Endothelial cell of umbilical vein (primary cell): ENCODE results near the gene COL1A2. TPM values are rescaled to one million over a fixed set of nuclear protein-coding genes. Genes with fewer than 3 reads are reported as not detected.

Experiments used
- BruUV-seq: library from RNA; stranded (reverse); fragments of 400-500 nt; replicated peaks from 2 replicates; lab custom pipeline; 2021; lab: Mats Ljungman, UMichigan
- CTCF ChIA-PET: fragments of 300-600, 350-600 bp; sonication (Branson Sonifier 250); formaldehyde crosslinking; loops from one replicate; lab custom pipeline; 2021; ENCODE audit warnings: antibody characterized with exemption, inconsistent platforms; lab: Charles Lee
- POLR2A ChIA-PET: fragments of 300-600, 350-600 bp; sonication (Branson Sonifier 250); formaldehyde crosslinking; loops from one replicate; lab custom pipeline; 2021; ENCODE audit warnings: antibody characterized with exemption, inconsistent platforms; lab: Charles Lee
- DNase-seq: peaks from one replicate; pipeline ENCODE4 v3.0.0-alpha.2; 2011; ENCODE audit warnings: low read depth, low spot score
- FAIRE-seq: peaks from 2 replicates; lab custom pipeline; 2011; peaks lifted over from hg19 to GRCh38; lab: Jason Lieb, UNC
- H2AFZ ChIP-seq: 2 replicates; pipeline ENCODE4 v1.6.0; 2012; ENCODE audit warnings: low read depth, low read length, control low read depth, inconsistent platforms
- H3K27ac ChIP-seq: 2 replicates; pipeline ENCODE4 v1.5.1; 2011; ENCODE audit warnings: low read depth, mild to moderate bottlenecking, control low read depth, low read length, moderate library complexity; ENCODE audit not compliant: insufficient read depth
- H3K27me3 ChIP-seq, 2 experiments: 2 replicates each; pipeline versions ENCODE4 v1.6.0 to v1.6.1; 2011; ENCODE audit warnings: low read length in 2 of 2, mixed read lengths in 1 of 2; ENCODE audit not compliant: control insufficient read depth in 2 of 2, insufficient read depth in 2 of 2
- H3K36me3 ChIP-seq, 2 experiments: 2 replicates in 1 of 2; 3 replicates in 1 of 2; pipeline ENCODE4 v1.5.1; 2011; ENCODE audit warnings: low read length in 2 of 2, mild to moderate bottlenecking in 1 of 2, moderate library complexity in 1 of 2; ENCODE audit not compliant: control insufficient read depth in 2 of 2, insufficient read depth in 2 of 2; ENCODE audit errors: extremely low read depth in 1 of 2
- H3K4me1 ChIP-seq: 3 replicates; pipeline ENCODE4 v1.5.1; 2011; ENCODE audit warnings: mild to moderate bottlenecking, low read length; ENCODE audit not compliant: control insufficient read depth, insufficient read depth; ENCODE audit errors: extremely low read depth
- H3K4me2 ChIP-seq: 2 replicates; pipeline ENCODE4 v1.6.1; 2011; ENCODE audit warnings: low read length, control low read depth, mixed read lengths; ENCODE audit not compliant: insufficient read depth
- H3K4me3 ChIP-seq, 3 experiments: fragments of 200-600 bp in 1 of 3; sonication (generic), shearing (Covaris generic) in 1 of 3; replicated peaks in 1 of 3; 2 replicates each; pipeline ENCODE4 v1.5.1; 2011 to 2016; ENCODE audit warnings: control low read depth in 3 of 3, low read length in 3 of 3, mild to moderate bottlenecking in 2 of 3, inconsistent platforms in 1 of 3, low read depth in 1 of 3, moderate library complexity in 1 of 3; ENCODE audit not compliant: insufficient read depth in 1 of 3
- H3K79me2 ChIP-seq: 2 replicates; pipeline ENCODE4 v1.6.0; 2012; ENCODE audit warnings: low read length, inconsistent platforms; ENCODE audit not compliant: control insufficient read depth, insufficient read depth
- H3K9ac ChIP-seq: replicated peaks from 2 replicates; pipeline ENCODE3; 2011; ENCODE audit warnings: low read length, control low read depth; ENCODE audit not compliant: insufficient read depth; ENCODE audit errors: extremely low read depth
- H3K9me1 ChIP-seq: replicated peaks from 3 replicates; pipeline ENCODE4 v1.6.0; 2011; ENCODE audit warnings: mild to moderate bottlenecking, low read length; ENCODE audit not compliant: control insufficient read depth, insufficient read depth; ENCODE audit errors: extremely low read depth
- H3K9me3 ChIP-seq: replicated peaks from 2 replicates; pipeline ENCODE4 v1.5.1; 2012; ENCODE audit warnings: low read length, inconsistent platforms; ENCODE audit not compliant: control insufficient read depth, insufficient read depth
- H4K20me1 ChIP-seq: replicated peaks from 2 replicates; pipeline ENCODE3; 2011; ENCODE audit warnings: mild to moderate bottlenecking, low read length; ENCODE audit not compliant: control insufficient read depth, insufficient read depth; ENCODE audit errors: extremely low read depth
- EZH2 ChIP-seq: IDR thresholded peaks from 2 replicates; pipeline ENCODE4 v1.6.1; 2012; ENCODE audit warnings: borderline replicate concordance, low read depth, mild to moderate bottlenecking, moderate library complexity, low read length, inconsistent platforms; ENCODE audit not compliant: severe bottlenecking
- FOS ChIP-seq: IDR thresholded peaks from 2 replicates; pipeline ENCODE4 v1.6.1; 2011; ENCODE audit warnings: mild to moderate bottlenecking, low read length, moderate library complexity, borderline replicate concordance; ENCODE audit not compliant: insufficient read depth
- GATA2 ChIP-seq: IDR thresholded peaks from 2 replicates; pipeline ENCODE4 v1.7.0; 2011; ENCODE audit warnings: low read depth, mild to moderate bottlenecking, moderate library complexity, mixed read lengths, low read length; ENCODE audit not compliant: insufficient read length, insufficient read depth
- JUN ChIP-seq: IDR thresholded peaks from 2 replicates; pipeline ENCODE4 v1.6.1; 2011; ENCODE audit warnings: borderline replicate concordance, low read depth; ENCODE audit not compliant: insufficient read length, insufficient read depth
- MYC ChIP-seq: IDR thresholded peaks from one replicate; pipeline ENCODE4 v1.6.1; 2011; ENCODE audit warnings: mild to moderate bottlenecking, low read depth, low read length
- POLR2A ChIP-seq: IDR thresholded peaks from 2 replicates; pipeline ENCODE4 v1.6.1; 2012; ENCODE audit warnings: low read depth, mild to moderate bottlenecking, control low read depth, low read length
- POLR2AphosphoS5 ChIP-seq: IDR thresholded peaks from 2 replicates; pipeline ENCODE4 v1.6.1; 2012; ENCODE audit warnings: low read depth, mild to moderate bottlenecking, control low read depth, low read length, moderate library complexity; ENCODE audit not compliant: insufficient read depth
- dilution Hi-C: fragments of 300-500 bp; cut with MboI; formaldehyde crosslinking; loops from one replicate; pipeline ENCODE4 v1.15.0; 2019; ENCODE audit warnings: low sequenced_read_pairs; ENCODE audit not compliant: extremely low pct_ligation_motif_present
- intact Hi-C: fragments of 100-400 bp; cut with micrococcal nuclease; formaldehyde crosslinking; loops from one replicate; pipeline ENCODE4 v1.10.0; 2022
- polyA plus RNA-seq, 4 experiments: library from polyadenylated mRNA; depleted of rRNA in 3 of 4; stranded (reverse) in 3 of 4; unstranded in 1 of 4; fragments of >200 nt; gene quantifications; 2 replicates each; pipeline versions ENCODE4 v1.2.1 to v1.2.3, GENCODE V29; 2011 to 2012; ENCODE audit warnings: missing spikeins in 1 of 4
- total RNA-seq: library from RNA; stranded (reverse); gene quantifications from 2 replicates; pipeline ENCODE4 v1.2.3, GENCODE V29; 2021
- TF ChIP-seq, protein P1 (sequence below), 2 donors: IDR thresholded peaks; 1 replicate in 1 of 2; 2 replicates in 1 of 2; pipeline ENCODE4 v1.5.1; 2011; ENCODE audit warnings: low read length in 2 of 2, mild to moderate bottlenecking in 2 of 2, moderate library complexity in 2 of 2, control low read depth in 1 of 2, inconsistent platforms in 1 of 2, low read depth in 1 of 2; ENCODE audit not compliant: insufficient read depth in 1 of 2; ENCODE audit errors: extremely low read depth in 1 of 2
- TF ChIP-seq, protein P2 (sequence below): IDR thresholded peaks from 2 replicates; pipeline ENCODE4 v1.6.1; 2011; ENCODE audit not compliant: insufficient read depth, insufficient read length

Gene COL1A2
- total and polyA plus RNA-seq, 2 donors (not counting 3 experiments of a cell fraction or from before 2014, with no cell fraction given): 28.9 to 40.8 TPM

DNA sequence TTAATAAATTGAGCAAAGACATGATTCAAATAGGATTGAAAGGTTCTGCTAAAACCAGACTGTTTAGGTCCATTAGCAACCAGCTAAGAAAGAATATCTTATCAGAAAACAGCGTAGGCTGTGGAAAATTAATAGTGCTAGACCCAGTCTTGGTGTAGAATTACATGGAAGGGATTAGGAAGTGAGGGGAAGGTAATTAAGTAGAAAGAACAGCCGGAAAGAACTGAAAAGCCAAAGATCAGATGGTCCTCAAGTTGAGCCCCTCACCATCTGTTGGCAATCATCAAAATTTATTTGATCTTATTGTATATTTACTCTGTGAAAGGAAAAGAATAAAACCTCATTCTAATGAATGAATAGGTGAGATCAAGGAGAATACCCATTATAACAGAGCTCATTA lies 50.1 kb downstream of the COL1A2 start:
- no peak overlapping the region for H3K27ac ChIP-seq
- no peaks in the 10 kb centered on the region for H3K4me1 ChIP-seq
- no peaks in the 10 kb centered on the region for H3K9me1 ChIP-seq
- peaks cover 0 to 5% of the 10 kb centered on the region in 2 experiments for H3K27me3 ChIP-seq
- dilution Hi-C loops: loop anchor here (25.0 kb wide), 1 partner anchor 158 kb away; no protein-coding TSS in a partner anchor
- FAIRE-seq: no peak
- H3K4me3 ChIP-seq: no peak overlapping the region
- TF ChIP-seq GATA2: no peak
- TF ChIP-seq, protein P1, sequence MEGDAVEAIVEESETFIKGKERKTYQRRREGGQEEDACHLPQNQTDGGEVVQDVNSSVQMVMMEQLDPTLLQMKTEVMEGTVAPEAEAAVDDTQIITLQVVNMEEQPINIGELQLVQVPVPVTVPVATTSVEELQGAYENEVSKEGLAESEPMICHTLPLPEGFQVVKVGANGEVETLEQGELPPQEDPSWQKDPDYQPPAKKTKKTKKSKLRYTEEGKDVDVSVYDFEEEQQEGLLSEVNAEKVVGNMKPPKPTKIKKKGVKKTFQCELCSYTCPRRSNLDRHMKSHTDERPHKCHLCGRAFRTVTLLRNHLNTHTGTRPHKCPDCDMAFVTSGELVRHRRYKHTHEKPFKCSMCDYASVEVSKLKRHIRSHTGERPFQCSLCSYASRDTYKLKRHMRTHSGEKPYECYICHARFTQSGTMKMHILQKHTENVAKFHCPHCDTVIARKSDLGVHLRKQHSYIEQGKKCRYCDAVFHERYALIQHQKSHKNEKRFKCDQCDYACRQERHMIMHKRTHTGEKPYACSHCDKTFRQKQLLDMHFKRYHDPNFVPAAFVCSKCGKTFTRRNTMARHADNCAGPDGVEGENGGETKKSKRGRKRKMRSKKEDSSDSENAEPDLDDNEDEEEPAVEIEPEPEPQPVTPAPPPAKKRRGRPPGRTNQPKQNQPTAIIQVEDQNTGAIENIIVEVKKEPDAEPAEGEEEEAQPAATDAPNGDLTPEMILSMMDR (IDR thresholded peaks at IDR 0.05; ENCODE audit: extremely low read depth in 1 of 2, insufficient read depth in 1 of 2, low read depth in 1 of 2, low read length in 2 of 2): no peak
- TF ChIP-seq POLR2AphosphoS5: no peak
- no peak for TF ChIP-seq JUN
- TF ChIP-seq MYC: no peak
- no peak for TF ChIP-seq EZH2
- TF ChIP-seq POLR2A: no peak
- TF ChIP-seq FOS: no peak
- TF ChIP-seq, protein P2, sequence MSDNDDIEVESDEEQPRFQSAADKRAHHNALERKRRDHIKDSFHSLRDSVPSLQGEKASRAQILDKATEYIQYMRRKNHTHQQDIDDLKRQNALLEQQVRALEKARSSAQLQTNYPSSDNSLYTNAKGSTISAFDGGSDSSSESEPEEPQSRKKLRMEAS: no peak
- no peaks in the 10 kb centered on the region for H3K79me2 ChIP-seq
- BruUV-seq: no TSS peak
- H3K4me2 ChIP-seq: no peak overlapping the region
- intact Hi-C loops: loop anchor here (5.0 to 10.0 kb wide), 2 partner anchors 252 to 440 kb away; no protein-coding TSS in a partner anchor
- no peaks in the 10 kb centered on the region for H3K9me3 ChIP-seq
- ChIA-PET POLR2A (no interaction called here), CTCF (interaction anchor here (0.8 to 7.5 kb wide), 8 partner anchors 8 to 1067 kb away, joined by 3 to 116 read pairs (median 4); no protein-coding TSS in a partner anchor)
- no peak for DNase-seq
- H3K9ac ChIP-seq: no peak overlapping the region
- H3K36me3 ChIP-seq: no peaks in the 10 kb centered on the region
- no peaks in the 10 kb centered on the region for H4K20me1 ChIP-seq
- no peak overlapping the region for H2AFZ ChIP-seq
